Globus pallidus (tissue), 1 donor: ENCODE measurements around the gene NPR2.
A peak's percentile ranks its signal among the peaks of the same experiment; 100 is the strongest.

Experiments
- DNase-seq: peaks from one replicate; pipeline ENCODE4 v3.0.0-alpha.2; 2015; ENCODE audit warnings: low spot score

Gene NPR2

DNA sequence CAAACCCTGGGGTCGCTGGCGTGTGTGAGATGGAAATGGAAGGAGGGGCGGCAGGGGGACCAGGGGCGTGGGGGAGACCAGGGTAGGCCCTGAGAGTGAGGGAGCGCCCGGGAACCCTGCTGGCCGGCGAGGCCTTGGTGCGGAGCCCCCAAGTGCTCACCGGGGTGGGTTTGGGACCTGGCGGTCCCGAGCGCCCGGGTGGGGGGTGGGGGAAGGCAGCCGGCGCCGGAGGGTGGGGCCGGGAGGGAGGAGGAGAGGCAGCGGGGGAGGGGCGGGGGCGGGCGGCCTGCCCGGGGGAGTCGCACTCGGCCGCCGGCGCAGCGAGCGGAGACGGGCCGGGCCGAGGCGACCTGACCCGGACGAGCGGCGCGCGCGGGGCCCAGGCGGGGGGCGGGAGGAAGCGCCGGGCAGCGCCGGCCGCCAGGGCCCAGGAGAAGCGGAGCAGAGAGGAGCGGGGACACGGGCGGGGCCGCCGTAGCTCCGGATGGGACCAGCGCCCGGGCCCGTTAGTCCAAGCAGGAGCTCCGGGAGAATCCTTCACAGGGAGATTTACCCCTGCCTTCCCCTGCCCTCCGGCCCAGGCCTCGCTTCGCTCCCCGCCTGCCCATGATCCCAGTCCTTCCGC is at the start of gene NPR2:
Gene NPR2, plus strand, starts transcription at position 295 of the 625 bp plus-strand sequence. CDS start 818 bp downstream, outside the sequence.
- no peak for DNase-seq

GRCh38 chr9:35741740-35742139 is 49.7 kb upstream of the NPR2 start:
- DNase-seq = no peak

GRCh38 chr9:35743452-35743851 is 47.9 kb upstream of the NPR2 start:
- no peak for DNase-seq

DNA sequence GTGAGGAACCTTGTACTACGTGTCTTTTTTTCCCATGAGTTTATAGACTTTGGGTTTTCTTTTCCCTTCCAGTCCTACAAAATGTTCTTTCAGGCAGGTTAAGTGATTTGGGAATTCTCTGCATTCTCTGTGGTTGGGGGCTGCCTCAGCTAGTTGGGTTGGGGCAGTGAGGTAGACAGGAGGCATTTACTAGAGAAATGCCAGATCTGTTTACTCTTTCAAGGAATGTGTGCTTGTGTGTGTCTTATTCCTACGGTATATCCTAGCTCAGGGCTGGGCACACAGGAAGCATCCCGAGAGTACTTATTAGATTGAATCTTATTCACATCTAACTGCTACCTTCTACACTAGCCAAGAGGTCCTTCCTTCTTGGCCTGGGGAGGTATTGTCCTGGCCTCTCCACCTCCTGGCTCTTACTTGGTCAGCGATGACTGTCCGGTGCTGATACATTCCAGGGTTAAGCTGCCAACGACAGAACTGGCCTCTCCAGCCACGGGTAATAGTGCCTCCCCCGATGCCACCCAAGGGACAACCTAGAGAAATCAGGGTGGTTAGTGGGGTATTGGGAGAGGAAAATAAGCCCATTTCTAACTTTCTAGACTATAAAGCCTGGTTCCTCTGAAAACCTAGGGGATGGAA is 47.4 kb upstream of the NPR2 start:
- no peak for DNase-seq

DNA sequence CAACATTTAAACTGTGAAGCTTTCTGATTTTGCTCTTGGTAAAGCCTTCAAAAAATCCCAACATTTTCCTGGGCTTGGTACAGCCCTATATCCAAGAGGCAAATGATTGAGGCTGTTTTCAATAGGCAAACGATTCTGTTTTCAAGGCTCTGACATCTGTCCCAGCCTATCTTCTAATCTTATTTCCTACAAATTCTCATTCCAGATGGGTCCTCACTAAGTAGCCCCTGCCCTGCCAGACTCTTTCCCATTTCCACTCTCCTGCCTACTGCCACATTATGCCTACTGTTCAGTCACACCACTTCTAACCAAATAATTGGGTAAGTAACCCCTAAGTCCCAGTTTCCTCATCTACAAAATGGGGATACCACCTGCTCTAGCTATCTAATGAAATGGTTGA is 45.8 kb upstream of the NPR2 start:
- DNase-seq = no peak

DNA sequence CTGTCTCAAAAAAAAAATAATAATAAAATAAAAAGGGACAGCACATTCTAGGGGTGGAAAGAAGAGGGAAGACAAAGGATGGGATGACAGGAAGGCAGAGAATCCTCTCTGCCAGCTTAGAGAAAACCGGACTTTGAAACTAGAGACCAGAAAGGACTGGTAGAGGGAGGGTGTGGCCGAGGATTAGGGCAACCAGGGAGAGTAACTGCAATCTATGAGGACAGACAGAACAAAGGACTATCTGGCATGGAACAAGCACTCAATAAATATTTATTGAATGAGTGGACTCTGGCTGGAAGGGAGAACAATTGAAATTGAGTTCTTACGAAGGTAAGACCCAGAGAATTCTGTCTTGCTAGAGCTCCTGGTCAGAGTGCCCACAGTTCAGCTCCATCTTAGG is 44.8 kb upstream of the NPR2 start:
- DNase-seq = no peak

DNA sequence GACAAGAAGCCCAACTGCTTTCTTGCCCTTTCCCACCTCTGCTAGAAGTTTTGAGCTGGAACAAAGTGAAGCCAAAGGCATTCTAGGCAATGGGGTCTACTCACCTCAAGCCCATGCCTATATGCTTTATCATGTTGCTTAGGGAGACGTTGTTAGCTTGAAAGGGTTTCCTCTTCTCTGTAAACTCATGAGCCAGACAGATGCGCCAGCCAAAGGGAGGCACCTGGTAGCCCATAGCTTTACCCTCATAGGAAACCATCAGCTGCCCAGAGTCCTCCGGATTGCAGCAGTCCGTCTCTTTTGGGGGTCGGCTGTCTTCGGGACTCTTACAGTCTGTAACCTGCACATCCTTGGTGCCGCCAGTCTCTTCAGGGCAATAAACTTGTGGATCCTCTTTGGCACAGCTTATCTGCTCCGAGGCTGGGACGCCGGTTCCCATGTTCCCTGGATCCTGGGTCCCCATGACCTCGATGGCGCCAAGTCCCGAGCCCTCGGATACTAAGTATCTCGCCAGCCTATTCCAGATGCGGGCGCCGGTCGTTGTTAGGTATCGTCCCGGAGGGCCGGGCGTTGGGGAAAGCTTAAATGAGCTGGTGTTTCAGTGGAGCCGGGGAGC is 43.0 kb upstream of the NPR2 start:
- no peak for DNase-seq

DNA sequence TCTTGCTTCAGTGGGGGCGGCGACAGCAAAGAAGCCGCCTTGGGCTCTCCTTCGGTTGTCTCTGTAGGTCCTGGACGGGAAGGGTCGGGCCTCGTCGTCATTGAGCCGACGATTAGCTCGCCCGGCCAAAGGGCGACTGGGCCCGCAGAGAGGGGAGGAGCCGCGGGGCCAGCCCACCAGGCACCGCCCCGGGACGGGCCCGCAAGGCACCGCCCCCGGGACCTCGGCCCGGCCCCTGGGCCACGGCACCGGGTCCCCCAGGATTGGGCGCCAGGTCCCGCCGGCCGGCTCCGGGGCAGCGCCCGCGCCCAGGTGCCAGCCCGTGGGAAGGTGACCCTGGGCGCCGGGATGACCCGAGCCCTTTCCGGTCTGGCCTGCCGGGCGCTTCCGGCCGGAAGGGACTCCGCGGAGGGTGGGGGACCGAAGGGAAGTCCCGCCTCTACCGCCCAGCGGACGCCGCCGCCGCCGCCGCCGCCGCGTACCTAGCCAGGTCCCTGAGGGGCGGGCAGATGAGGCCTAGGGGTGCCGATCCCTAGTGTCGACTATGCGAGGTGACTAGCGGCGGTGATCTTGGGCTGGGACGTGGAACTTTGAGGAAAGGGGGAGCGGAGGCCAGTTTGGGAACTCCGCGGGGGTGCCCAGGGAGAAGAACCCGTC is 42.4 kb upstream of the NPR2 start, which contains the start of the genes GBA2 and RGP1:
Gene GBA2, minus strand, starts transcription at position 371 of the 657 bp plus-strand sequence. CDS start 524 bp downstream, outside the sequence.
Gene RGP1, plus strand, starts transcription at position 430 of the 657 bp plus-strand sequence. CDS start 469 bp downstream, outside the sequence.
- DNase-seq = peak; percentile 77

DNA sequence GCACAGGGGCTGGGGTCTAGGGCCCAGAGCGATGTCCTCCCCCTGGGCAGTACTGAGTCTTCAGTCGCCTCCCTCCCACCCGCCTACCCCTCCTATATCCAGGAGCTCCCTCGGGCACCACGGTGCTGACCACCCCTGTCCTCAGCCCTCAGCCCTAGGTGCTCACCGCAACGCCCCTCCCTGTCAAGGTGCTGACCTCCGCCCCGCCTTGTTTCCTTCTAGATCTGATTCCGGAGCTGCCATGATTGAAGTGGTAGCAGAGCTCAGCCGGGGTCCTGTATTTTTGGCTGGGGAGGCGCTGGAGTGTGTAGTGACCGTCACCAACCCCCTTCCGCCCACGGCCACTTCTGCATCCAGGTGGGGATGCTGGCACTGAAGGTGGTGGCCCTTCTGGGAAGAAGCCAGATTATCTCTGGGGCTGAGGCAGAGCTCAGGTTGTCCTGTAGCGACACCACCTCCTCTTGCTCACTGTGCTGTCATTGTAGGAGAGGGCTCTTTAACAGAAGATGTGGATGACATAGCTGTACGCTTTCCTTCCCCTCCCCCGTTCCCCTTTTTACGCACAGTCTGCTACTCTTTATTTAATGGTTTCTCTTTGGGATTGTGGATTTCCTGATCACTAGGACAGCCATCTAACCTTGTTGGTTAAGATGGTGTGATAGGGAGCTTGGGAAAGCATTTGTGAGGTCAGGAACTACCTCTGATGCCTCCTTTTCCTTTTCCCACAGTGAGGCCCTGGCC is 41.7 kb upstream of the NPR2 start:
- DNase-seq = no peak

DNA sequence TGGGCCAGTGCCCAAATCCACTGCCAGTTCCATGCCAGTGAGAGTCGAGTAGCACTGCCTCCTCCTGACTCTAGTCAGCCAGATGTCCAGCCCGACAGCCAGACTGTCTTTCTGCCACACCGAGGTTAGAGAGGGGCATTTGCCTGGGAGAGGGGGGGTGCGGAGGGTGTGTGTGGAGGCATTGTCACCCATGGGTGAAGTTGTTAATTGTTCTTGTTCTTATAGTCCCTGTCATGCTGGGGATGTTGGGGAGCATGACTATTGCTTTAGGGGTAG is 41.2 kb upstream of the NPR2 start:
- no peak for DNase-seq

DNA sequence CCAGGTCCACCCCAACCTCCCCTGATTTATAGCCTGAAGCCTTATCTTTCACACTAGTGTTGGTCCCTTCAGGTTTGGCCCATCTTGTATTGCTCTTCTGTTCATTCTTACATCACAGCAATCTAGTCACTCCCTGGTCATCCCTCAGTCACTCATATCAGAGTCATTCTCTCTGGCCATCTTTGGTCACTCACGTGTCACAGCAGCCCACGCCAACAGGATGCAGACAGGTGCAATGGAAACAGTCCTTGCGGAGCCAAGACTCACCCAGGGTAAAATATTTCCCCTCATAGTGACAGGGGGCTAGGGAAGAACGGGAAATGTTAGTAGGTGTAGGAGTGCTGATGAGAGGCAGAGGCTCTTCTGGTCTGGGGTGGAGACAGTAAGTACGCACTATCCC is 37.9 kb upstream of the NPR2 start:
- no peak for DNase-seq

DNA sequence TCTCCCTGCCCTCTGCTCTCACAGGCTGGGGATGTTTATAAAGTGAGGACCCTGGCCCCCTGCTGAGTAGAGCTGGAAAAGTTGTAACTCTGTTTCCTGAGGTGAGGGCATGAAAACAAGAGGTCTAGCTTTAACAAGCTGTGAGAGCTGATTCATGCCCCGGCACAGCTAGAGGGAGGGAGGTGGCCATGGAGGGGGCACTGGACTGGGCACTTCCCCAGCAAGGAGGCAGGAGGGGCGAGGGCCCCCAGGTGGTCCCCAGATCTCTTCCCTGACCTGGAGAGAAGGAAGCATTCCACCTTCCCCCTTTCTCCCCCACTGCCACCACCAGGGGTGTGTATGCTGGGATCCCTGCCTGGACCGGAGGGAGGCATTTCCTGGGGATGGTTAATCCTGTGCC is 37.1 kb upstream of the NPR2 start, which contains the start of gene MSMP:
Gene MSMP, minus strand, starts transcription at position 13 of the 400 bp plus-strand sequence. CDS start 147 bp downstream, outside the sequence.
- no peak for DNase-seq

- DNase-seq = no peak
Measured at GRCh38 chr9:35755071-35755470, 36.3 kb upstream of the NPR2 start.

GRCh38 chr9:35756275-35757225 is 34.8 kb upstream of the NPR2 start:
- DNase-seq = peak; percentile 45

DNA sequence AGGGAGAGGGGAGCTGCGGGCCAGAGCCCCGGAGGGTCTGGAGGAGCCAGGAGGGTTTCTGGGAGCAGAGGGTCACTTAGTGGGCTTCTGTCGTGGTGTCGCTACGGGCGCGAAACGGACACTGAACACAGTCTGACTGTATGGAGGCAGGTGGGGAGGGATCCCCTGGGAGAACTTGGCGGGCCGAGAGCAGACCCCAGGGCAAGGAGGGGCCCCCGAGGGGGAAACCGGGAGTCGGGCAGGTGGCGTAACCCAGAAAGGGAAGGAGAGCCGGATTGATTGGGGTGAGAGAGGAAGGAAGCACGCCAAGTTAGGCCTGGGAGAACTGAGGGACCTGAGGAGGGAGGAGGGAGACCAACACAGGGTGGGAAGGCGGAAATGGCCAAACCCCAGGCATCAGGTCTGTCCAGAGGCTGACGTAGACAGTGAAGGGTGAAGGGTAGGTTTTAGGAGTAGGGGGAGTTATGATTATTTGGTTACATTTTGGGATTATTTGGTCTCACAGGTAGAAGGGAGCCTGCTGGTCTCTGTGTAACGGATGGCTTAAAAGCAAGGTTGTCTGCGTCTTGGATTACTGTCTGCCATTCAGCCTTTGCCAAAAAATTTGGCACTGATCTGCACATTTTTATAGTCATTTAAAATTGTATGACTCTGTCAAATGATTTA is 34.0 kb upstream of the NPR2 start:
- DNase-seq = no peak

DNA sequence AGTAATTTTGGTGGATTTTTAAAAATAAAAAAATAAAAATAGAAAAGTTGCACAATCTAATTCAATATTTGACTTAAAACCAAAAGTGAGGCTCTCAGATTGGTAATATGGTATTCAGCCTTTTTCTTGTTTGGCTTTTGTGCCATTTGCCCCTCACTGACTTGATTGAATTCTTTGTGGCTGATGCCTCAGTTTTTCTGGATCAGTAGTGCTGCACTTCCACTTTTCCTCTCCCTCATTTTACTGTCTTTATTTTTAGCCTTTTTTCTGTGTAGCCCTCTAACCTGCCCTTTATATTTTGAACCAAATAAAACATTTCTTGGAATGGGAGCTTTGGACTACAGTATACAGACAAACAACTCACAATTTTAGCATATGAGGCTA is 33.5 kb upstream of the NPR2 start:
- no peak for DNase-seq

GRCh38 chr9:35758475-35759050 is 32.8 kb upstream of the NPR2 start:
- DNase-seq = no peak

DNA sequence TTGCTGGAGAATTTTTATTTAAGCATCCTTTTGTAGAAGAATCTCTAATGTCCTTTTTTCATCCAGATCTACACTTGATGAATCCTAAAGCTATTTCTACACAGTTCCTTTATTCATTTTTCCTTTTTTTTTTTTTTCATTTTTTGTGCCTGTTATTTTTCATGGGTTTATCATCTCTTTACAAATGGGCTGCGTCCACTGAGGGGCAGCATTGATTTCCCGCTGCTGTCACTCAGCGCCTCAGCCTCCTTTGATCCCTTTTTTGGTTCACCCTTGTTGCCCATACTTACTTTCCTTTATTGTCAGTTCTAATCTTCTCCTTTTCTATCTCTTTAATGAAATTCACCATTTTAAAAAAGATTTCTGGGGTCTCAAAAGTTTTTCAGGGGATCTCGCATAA is 31.6 kb upstream of the NPR2 start:
- DNase-seq = no peak

DNA sequence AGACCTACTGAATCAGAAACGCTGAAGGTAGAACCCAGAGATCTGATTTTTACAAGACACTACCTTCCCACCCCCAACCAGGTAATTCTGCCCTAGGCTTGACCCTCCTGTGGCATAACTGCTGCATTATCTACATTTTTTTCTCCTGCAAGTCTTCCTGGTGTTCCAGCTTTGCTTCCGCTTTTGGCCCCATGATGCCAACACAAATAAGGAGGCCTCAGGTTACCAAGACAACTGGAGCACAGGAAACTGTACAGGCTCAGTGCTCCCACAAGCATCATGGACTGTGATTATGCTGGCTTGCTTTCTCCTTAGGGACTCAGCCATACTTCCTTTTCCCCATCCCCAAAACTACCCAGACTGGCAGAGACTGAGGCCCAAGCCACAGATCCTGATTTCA is 30.7 kb upstream of the NPR2 start:
- no peak for DNase-seq

DNA sequence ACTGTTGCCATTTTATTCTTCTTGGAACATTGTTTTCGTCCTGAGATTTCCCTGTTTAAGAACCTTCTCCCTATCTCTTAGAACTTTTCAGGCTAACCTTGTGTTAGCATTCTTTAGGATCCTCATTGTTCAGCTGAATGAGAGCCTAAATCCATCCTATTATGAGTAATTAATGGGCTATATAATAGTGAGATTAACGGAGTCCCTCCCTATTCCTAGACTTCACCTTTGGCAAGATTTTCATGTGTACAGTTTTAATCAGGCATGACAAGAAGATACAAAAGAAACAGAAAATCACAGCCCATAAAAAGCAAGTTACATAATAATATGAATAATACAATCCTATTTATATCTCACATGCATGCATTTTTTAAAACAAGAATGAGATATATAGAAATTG is 28.2 kb upstream of the NPR2 start:
- DNase-seq = no peak
